ENCODE data around the gene REC114. TPM values are rescaled to one million over a fixed set of nuclear protein-coding genes. Genes with fewer than 3 reads are reported as not detected.

The REC114 gene, protein sequence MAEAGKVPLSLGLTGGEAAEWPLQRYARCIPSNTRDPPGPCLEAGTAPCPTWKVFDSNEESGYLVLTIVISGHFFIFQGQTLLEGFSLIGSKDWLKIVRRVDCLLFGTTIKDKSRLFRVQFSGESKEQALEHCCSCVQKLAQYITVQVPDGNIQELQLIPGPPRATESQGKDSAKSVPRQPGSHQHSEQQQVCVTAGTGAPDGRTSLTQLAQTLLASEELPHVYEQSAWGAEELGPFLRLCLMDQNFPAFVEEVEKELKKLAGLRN
- not detected in 2 replicates for total RNA-seq

GRCh38 chr15:73442968-73443367, at the start of gene REC114:
REC114 (plus strand) TSS chr15:73443164; CDS start chr15:73443186, 22 bp downstream.

Other genes with a start within 250 kb of the REC114 start
- not detected in 2 replicates for gene HCN4, start 74.2 kb upstream of the REC114 start, total RNA-seq
- 63.6 and 81.5 TPM in 2 replicates for gene NPTN, start 190.2 kb downstream of the REC114 start, total RNA-seq
- 143 and 169 TPM in 2 replicates for gene CD276, start 241.2 kb downstream of the REC114 start, total RNA-seq

All from subcutaneous preadipocyte (primary cell).